Fibroblast of lung (primary cell): ENCODE data around the gene PDE4B.

ENCODE experiments used
- EZH2 ChIP-seq: IDR thresholded peaks from 2 replicates; pipeline ENCODE4 v1.5.1; 2012; ENCODE audit warnings: low read length, control low read depth, mild to moderate bottlenecking; ENCODE audit errors: missing control alignments
- TF ChIP-seq, protein P1 (sequence below), 2 donors: IDR thresholded peaks in 1 of 2; conservative IDR thresholded peaks in 1 of 2; 1 replicate in 1 of 2; 2 replicates in 1 of 2; pipeline ENCODE4 v1.5.1; 2011 to 2012; ENCODE audit warnings: low read length in 2 of 2, control low read depth in 1 of 2, inconsistent platforms in 1 of 2, low read depth in 1 of 2, mild to moderate bottlenecking in 1 of 2

DNA sequence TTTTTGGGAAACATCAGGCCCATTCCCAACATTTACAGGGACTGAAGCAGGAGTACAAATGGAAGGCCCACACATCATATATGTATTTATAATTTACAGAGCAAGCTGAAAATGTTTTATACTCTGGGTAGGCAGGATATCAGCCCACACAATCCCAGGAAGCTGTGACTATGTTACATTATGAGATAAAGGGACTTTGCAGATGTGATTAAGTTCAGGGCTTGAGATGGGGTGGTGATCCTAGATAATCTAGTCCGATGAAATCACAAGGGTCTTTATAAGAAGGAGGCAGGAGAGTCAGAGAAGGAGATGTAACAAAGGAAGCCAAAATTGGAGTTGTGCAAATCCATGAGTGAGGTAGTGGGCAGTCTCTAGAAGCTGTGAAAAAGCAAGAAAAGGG lies 160.5 kb downstream of the PDE4B start:
- TF ChIP-seq, protein P1, sequence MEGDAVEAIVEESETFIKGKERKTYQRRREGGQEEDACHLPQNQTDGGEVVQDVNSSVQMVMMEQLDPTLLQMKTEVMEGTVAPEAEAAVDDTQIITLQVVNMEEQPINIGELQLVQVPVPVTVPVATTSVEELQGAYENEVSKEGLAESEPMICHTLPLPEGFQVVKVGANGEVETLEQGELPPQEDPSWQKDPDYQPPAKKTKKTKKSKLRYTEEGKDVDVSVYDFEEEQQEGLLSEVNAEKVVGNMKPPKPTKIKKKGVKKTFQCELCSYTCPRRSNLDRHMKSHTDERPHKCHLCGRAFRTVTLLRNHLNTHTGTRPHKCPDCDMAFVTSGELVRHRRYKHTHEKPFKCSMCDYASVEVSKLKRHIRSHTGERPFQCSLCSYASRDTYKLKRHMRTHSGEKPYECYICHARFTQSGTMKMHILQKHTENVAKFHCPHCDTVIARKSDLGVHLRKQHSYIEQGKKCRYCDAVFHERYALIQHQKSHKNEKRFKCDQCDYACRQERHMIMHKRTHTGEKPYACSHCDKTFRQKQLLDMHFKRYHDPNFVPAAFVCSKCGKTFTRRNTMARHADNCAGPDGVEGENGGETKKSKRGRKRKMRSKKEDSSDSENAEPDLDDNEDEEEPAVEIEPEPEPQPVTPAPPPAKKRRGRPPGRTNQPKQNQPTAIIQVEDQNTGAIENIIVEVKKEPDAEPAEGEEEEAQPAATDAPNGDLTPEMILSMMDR (conservative IDR thresholded peaks at IDR 0.05 in 1 of 2, IDR thresholded peaks at IDR 0.05 in 1 of 2; ENCODE audit: low read depth in 1 of 2, low read length in 2 of 2) = no peak
- TF ChIP-seq EZH2 = no peak
